ENCODE measurements around the gene ARID1B. TPM values are rescaled to one million over a fixed set of nuclear protein-coding genes. Genes with fewer than 3 reads are reported as not detected.

The ARID1B gene
- total RNA-seq, 1 experiment from 2014 or later, result 24.2 TPM

DNA sequence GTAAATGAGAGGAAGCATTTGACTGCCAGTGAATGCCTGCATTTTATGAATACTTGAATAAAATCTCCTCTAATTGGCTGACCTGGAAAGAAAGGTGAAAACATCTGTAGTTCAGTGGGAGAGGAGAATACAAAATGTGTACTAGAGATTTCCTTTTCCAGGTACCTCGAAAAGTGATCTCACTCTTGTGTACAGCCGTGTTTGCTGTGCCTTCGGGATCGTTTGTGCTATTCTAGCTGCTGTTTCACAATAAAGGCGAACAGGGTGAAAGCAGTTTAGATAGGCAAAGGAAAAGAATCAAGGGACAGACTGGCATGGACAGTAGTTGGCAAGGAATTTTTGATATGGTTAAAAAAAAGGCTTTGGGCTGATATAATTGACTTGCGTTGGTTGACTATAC lies 112.3 kb downstream of the ARID1B start:
- intact Hi-C loops (cut with micrococcal nuclease), result no loop called here

DNA sequence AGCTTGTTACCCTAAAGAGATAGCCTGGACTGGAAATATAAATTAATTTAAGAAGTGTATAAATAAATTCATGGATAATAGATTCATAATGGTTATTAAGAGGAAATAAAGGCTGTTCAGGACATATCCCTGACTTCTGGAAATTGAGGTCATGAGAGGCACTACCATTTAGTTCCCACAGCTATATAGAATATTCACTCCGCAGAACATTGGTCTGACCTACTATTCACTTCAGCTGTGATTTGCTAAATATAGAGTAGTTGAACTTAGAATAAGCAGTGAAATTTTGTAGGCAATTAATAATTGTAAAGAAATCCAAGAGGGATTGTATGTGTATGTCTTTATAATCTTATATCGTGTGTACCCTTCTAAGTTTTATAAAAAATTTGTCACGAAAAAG lies 112.8 kb downstream of the ARID1B start:
- Histone ChIP-seq H3K9ac (ENCODE audit: low read length) (no peak overlapping the region), H4K20me1 (ENCODE audit: low read length) (no peaks in the 10 kb centered on the region), H3K27ac (ENCODE audit: low read length) (no peak overlapping the region), H3K9me3 (ENCODE audit: low read length) (no peaks in the 10 kb centered on the region), H3K79me2 (ENCODE audit: low read length) (peaks cover 54% of the 10 kb centered on the region), H2AFZ (ENCODE audit: low read length) (no peak overlapping the region), H3K9me2 (replicated peaks; ENCODE audit: low read length) (no peaks in the 10 kb centered on the region), H3F3A (ENCODE audit: low read length, unreplicated experiment) (no peaks in the 10 kb centered on the region), H3K4me2 (ENCODE audit: low read length) (no peak overlapping the region), H3K36me3 (ENCODE audit: low read depth, low read length) (no peaks in the 10 kb centered on the region), H3K4me1 (ENCODE audit: insufficient read depth, low read length) (no peaks in the 10 kb centered on the region), H3K27me3 (ENCODE audit: low read length) (no peaks in the 10 kb centered on the region), H3K4me3 (ENCODE audit: low read length) (no peak overlapping the region)
- intact Hi-C loops (cut with micrococcal nuclease), result no loop called here
- no peak for DNase-seq
- POLR2A ChIA-PET (ENCODE audit: unreplicated experiment), result no interaction called here
- no peak for ATAC-seq
- TF ChIP-seq, protein P1, sequence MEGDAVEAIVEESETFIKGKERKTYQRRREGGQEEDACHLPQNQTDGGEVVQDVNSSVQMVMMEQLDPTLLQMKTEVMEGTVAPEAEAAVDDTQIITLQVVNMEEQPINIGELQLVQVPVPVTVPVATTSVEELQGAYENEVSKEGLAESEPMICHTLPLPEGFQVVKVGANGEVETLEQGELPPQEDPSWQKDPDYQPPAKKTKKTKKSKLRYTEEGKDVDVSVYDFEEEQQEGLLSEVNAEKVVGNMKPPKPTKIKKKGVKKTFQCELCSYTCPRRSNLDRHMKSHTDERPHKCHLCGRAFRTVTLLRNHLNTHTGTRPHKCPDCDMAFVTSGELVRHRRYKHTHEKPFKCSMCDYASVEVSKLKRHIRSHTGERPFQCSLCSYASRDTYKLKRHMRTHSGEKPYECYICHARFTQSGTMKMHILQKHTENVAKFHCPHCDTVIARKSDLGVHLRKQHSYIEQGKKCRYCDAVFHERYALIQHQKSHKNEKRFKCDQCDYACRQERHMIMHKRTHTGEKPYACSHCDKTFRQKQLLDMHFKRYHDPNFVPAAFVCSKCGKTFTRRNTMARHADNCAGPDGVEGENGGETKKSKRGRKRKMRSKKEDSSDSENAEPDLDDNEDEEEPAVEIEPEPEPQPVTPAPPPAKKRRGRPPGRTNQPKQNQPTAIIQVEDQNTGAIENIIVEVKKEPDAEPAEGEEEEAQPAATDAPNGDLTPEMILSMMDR (conservative IDR thresholded peaks at IDR 0.05; ENCODE audit: low read depth, low read length), result no peak
- TF ChIP-seq EZH2 (IDR thresholded peaks at IDR 0.05; ENCODE audit: low read length, unreplicated experiment), result no peak
- TF ChIP-seq EZH2phosphoT487 (IDR thresholded peaks at IDR 0.05; ENCODE audit: borderline replicate concordance, low read length), result no peak
- CTCF ChIA-PET, result no interaction called here
- no TSS peak for BruUV-seq (replicated peaks)

More for the DNA sequence above, 112.3 kb downstream of the ARID1B start:
- H3K27ac ChIP-seq (ENCODE audit: low read length), result no peak overlapping the region
- ATAC-seq, result no peak
- no peaks in the 10 kb centered on the region for H3K36me3 ChIP-seq (ENCODE audit: low read depth, low read length)
- H4K20me1 ChIP-seq (ENCODE audit: low read length), result no peaks in the 10 kb centered on the region
- TF ChIP-seq, protein P1 (conservative IDR thresholded peaks at IDR 0.05; ENCODE audit: low read depth, low read length), result no peak
- TF ChIP-seq EZH2 (IDR thresholded peaks at IDR 0.05; ENCODE audit: low read length, unreplicated experiment) (no peak), EZH2phosphoT487 (IDR thresholded peaks at IDR 0.05; ENCODE audit: borderline replicate concordance, low read length) (no peak)
- ChIA-PET CTCF (no interaction called here), POLR2A (ENCODE audit: unreplicated experiment) (no interaction called here)
- no peaks in the 10 kb centered on the region for H3K9me2 ChIP-seq (replicated peaks; ENCODE audit: low read length)
- H3K9me3 ChIP-seq (ENCODE audit: low read length), result no peaks in the 10 kb centered on the region
- no peak overlapping the region for H3K9ac ChIP-seq (ENCODE audit: low read length)
- BruUV-seq (replicated peaks), result no TSS peak
- no peaks in the 10 kb centered on the region for H3K4me1 ChIP-seq (ENCODE audit: insufficient read depth, low read length)
- H3K4me3 ChIP-seq (ENCODE audit: low read length), result no peak overlapping the region
- no peaks in the 10 kb centered on the region for H3F3A ChIP-seq (ENCODE audit: low read length, unreplicated experiment)
- DNase-seq, result no peak
- no peaks in the 10 kb centered on the region for H3K27me3 ChIP-seq (ENCODE audit: low read length)
- H3K79me2 ChIP-seq (ENCODE audit: low read length), result peaks cover 59% of the 10 kb centered on the region
- no peak overlapping the region for H2AFZ ChIP-seq (ENCODE audit: low read length)
- H3K4me2 ChIP-seq (ENCODE audit: low read length), result no peak overlapping the region

DNA sequence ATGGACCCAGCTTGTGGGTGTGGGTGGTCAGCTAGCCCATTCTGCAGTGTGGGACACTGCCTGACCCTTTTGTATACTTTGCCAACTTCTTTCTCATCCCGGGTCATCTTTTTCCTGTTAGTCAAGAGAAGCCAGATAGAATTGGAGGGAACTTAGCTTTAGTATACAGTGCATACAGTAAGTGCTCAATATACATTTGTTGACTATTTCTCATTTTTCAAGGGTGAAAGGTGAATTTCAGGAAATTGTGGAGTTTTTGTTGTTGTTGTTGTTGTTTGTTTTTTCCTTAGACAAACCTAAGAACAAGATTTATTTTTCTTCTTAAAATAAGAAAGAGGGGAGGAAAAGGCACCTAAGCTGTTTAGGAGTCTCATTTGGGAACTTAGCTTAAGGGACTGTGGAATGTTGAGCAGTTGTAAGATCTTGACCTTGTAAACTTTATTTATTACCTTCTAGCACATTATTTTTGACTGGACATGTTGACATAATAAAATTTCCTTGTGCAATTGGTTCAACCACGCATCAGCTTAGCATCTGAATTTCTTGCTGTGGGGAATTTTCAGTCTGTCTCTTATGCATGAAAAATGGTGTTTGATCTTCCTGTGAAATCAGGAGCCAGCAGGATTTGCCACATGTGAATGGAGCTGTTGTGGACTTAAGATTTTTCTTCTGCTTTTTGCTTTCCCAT lies 113.6 kb downstream of the ARID1B start:
- Histone ChIP-seq H3K27ac (ENCODE audit: low read length) (no peak overlapping the region), H3K27me3 (ENCODE audit: low read length) (no peaks in the 10 kb centered on the region), H3K79me2 (ENCODE audit: low read length) (peaks cover 53% of the 10 kb centered on the region), H3K4me3 (ENCODE audit: low read length) (no peak overlapping the region), H3K36me3 (ENCODE audit: low read depth, low read length) (no peaks in the 10 kb centered on the region), H3K9ac (ENCODE audit: low read length) (no peak overlapping the region), H3F3A (ENCODE audit: low read length, unreplicated experiment) (no peaks in the 10 kb centered on the region), H2AFZ (ENCODE audit: low read length) (no peak overlapping the region), H3K4me1 (ENCODE audit: insufficient read depth, low read length) (no peaks in the 10 kb centered on the region), H4K20me1 (ENCODE audit: low read length) (no peaks in the 10 kb centered on the region), H3K9me2 (replicated peaks; ENCODE audit: low read length) (no peaks in the 10 kb centered on the region), H3K9me3 (ENCODE audit: low read length) (no peaks in the 10 kb centered on the region), H3K4me2 (ENCODE audit: low read length) (no peak overlapping the region)
- ChIA-PET CTCF (no interaction called here), POLR2A (ENCODE audit: unreplicated experiment) (no interaction called here)
- no peak for DNase-seq
- TF ChIP-seq, protein P1 (conservative IDR thresholded peaks at IDR 0.05; ENCODE audit: low read depth, low read length), result no peak
- TF ChIP-seq EZH2 (IDR thresholded peaks at IDR 0.05; ENCODE audit: low read length, unreplicated experiment) (no peak), EZH2phosphoT487 (IDR thresholded peaks at IDR 0.05; ENCODE audit: borderline replicate concordance, low read length) (no peak)
- intact Hi-C loops (cut with micrococcal nuclease), result no loop called here
- no TSS peak for BruUV-seq (replicated peaks)
- no peak for ATAC-seq
